A549 (cell line): ENCODE results near the gene TRAPPC10. TPM values are rescaled to one million over a fixed set of nuclear protein-coding genes. Genes with fewer than 3 reads are reported as not detected.

ENCODE experiments used
- ATAC-seq, 2 experiments: fragments of 200-7000 bp in 1 of 2; fragments of >200 bp in 1 of 2; cut with Nextera tagmentation in 1 of 2; cut with Tn5 transposase in 1 of 2; 3 replicates each; pipeline versions ENCODE4 v1.8.0 to v1.9.1; 2018 to 2020; ENCODE audit warnings: mild to moderate bottlenecking in 1 of 2, moderate library complexity in 1 of 2
- CTCF ChIA-PET: fragments of 300-600 bp; sonication (Branson Sonifier 250); formaldehyde crosslinking; extraction: SDS; loops from one replicate; lab custom pipeline; 2021; ENCODE audit warnings: antibody characterized with exemption, inconsistent platforms; lab: Yijun Ruan, JAX
- POLR2A ChIA-PET: fragments of 350-600 bp; formaldehyde crosslinking; extraction: SDS; loops from one replicate; lab custom pipeline; 2021; ENCODE audit warnings: antibody characterized with exemption, inconsistent platforms; lab: Yijun Ruan, JAX
- DNase-seq, 2 experiments: peaks; one replicate each; pipeline versions ENCODE4 v3.0.0 to v3.0.0-alpha.2; 2011 to 2016; ENCODE audit warnings: low read depth in 1 of 2, low spot score in 1 of 2
- FAIRE-seq: peaks from 2 replicates; lab custom pipeline; 2011; peaks lifted over from hg19 to GRCh38; lab: Jason Lieb, UNC
- H3K27ac ChIP-seq, 2 experiments: fragments of >200 bp; sonication (Bioruptor Twin); formaldehyde crosslinking; 3 replicates each; pipeline ENCODE4 v1.5.1; 2016 to 2017
- H3K4me1 ChIP-seq: fragments of >200 bp; sonication (Bioruptor Twin); formaldehyde crosslinking; 3 replicates; pipeline ENCODE4 v1.6.1; 2016
- H3K4me2 ChIP-seq: fragments of >200 bp; sonication (Bioruptor Twin); formaldehyde crosslinking; 3 replicates; pipeline ENCODE4 v1.6.1; 2016
- H3K4me3 ChIP-seq: fragments of >200 bp; sonication (Bioruptor Twin); formaldehyde crosslinking; 3 replicates; pipeline ENCODE4 v1.5.1; 2016
- H3K9me3 ChIP-seq: fragments of >200 bp; sonication (Bioruptor Twin); formaldehyde crosslinking; 3 replicates; pipeline ENCODE4 v1.6.1; 2016
- CBX2 ChIP-seq: fragments of 200-600 bp; sonication (generic); IDR thresholded peaks from 2 replicates; pipeline ENCODE4 v1.6.1; 2016; ENCODE audit warnings: low read depth, mild to moderate bottlenecking, borderline replicate concordance
- CBX8 ChIP-seq: fragments of 200-600 bp; sonication (generic); IDR thresholded peaks from 2 replicates; pipeline ENCODE4 v1.6.1; 2016
- FOSB ChIP-seq: fragments of 250-450 bp; sonication (Bioruptor Pico); IDR thresholded peaks from 2 replicates; pipeline ENCODE4 v1.5.0; 2020; ENCODE audit warnings: mild to moderate bottlenecking, moderate library complexity
- FOSL2 ChIP-seq, 2 experiments: fragments of 450-650 bp in 1 of 2; fragments of >200 bp in 1 of 2; sonication (Bioruptor Twin) in 1 of 2; formaldehyde crosslinking; IDR thresholded peaks; 2 replicates each; pipeline versions ENCODE4 v1.5.0 to v1.6.1; 2016 to 2020; ENCODE audit warnings: mild to moderate bottlenecking in 1 of 2, moderate library complexity in 1 of 2
- HDAC2 ChIP-seq: fragments of 200-600 bp; sonication (generic); IDR thresholded peaks from 2 replicates; pipeline ENCODE4 v1.6.1; 2016
- HEYL ChIP-seq: fragments of 250-450 bp; sonication (Bioruptor Pico); IDR thresholded peaks from 2 replicates; pipeline ENCODE4 v1.8.0; 2021; ENCODE audit warnings: mild to moderate bottlenecking, moderate library complexity
- HOXB5 ChIP-seq: fragments of 250-450 bp; sonication (Bioruptor Pico); IDR thresholded peaks from 2 replicates; pipeline ENCODE4 v1.5.0; 2020; ENCODE audit warnings: mild to moderate bottlenecking, moderate library complexity
- JUNB ChIP-seq: fragments of >200 bp; sonication (Bioruptor Twin); formaldehyde crosslinking; IDR thresholded peaks from 2 replicates; pipeline ENCODE4 v1.6.1; 2016
- KDM1A ChIP-seq: fragments of 200-600 bp; sonication (generic); IDR thresholded peaks from 2 replicates; pipeline ENCODE4 v1.6.1; 2016; ENCODE audit warnings: low read depth, mild to moderate bottlenecking
- MAFK ChIP-seq: fragments of 450-650 bp; IDR thresholded peaks from 2 replicates; pipeline ENCODE4 v1.6.1; 2014; ENCODE audit not compliant: partially characterized antibody
- MAZ ChIP-seq: fragments of 150-350 bp; IDR thresholded peaks from 2 replicates; pipeline ENCODE4 v1.6.1; 2014; ENCODE audit warnings: antibody characterized with exemption, low read depth, low read length, borderline replicate concordance
- TFCP2L1 ChIP-seq: fragments of 250-450 bp; sonication (Bioruptor Pico); IDR thresholded peaks from 2 replicates; pipeline ENCODE4 v1.5.0; 2021; ENCODE audit warnings: mild to moderate bottlenecking
- ZFP36 ChIP-seq: fragments of 450-650 bp; IDR thresholded peaks from 2 replicates; pipeline ENCODE4 v1.6.1; 2014; ENCODE audit warnings: borderline replicate concordance; ENCODE audit not compliant: partially characterized antibody
- ZNF302 ChIP-seq: fragments of 250-450 bp; sonication (Bioruptor Pico); IDR thresholded peaks from 2 replicates; pipeline ENCODE4 v1.9.0; 2021; ENCODE audit warnings: inconsistent platforms, mild to moderate bottlenecking, moderate library complexity
- WGBS: methylation state at CpG from one replicate; pipeline ENCODE4 v1.1.6; 2017; ENCODE audit errors: missing lambda C conversion rate; 5-methylcytosine and 5-hydroxymethylcytosine counted together
- polyA plus RNA-seq, 4 experiments: library from polyadenylated mRNA; depleted of rRNA in 3 of 4; stranded (reverse); fragments of >200 nt; fragmentation: RNase III in 1 of 4; extraction: RNeasy Plus Mini Kit Qiagen cat#74134 plus additional on column Dnase treatment in 1 of 4; gene quantifications; 2 replicates in 3 of 4; 3 replicates in 1 of 4; pipeline ENCODE4 v1.2.3, GENCODE V29; 2011 to 2017
- TF ChIP-seq, protein P1 (sequence below): fragments of 450-650 bp; IDR thresholded peaks from 2 replicates; pipeline ENCODE4 v1.6.1; 2014; ENCODE audit warnings: antibody characterized with exemption
- TF ChIP-seq, protein P2 (sequence below): IDR thresholded peaks from 2 replicates; pipeline ENCODE4 v1.6.1; 2012
- TF ChIP-seq, protein P3 (sequence below): IDR thresholded peaks from 2 replicates; pipeline ENCODE4 v1.6.1; 2012; ENCODE audit warnings: low read depth, borderline replicate concordance

TRAPPC10 gene
- polyA plus RNA-seq, 2 of the 4 experiments (the other 2 are of a cell fraction) = 11.8 to 27.7 TPM

DNA sequence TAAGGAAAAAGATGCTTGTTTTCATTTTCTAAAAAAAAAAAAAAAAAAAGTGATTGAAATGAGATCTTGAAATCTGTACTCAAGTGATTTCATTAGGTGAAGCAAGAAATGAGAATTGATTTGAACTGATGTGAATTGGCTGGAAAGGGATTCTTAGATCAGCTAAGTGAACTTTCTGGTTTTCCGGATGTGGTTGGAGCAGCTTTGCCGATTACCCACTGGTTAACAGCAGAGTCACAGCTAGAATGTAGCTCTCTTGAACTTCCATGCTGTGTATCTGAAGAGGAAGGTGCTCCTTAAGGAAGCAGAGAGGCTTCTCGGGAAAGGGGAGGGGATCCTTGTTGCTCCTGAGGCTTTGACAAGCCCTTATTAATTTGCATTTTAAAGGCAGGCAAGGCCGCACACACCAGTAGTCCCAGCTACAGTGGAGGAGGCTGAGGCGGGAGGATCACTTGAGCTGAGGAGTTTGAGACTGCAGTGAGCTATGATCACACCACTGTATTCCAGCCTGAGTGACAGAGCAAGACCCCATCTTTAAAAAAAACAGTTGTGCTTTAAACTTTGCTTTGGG is 66.4 kb downstream of the TRAPPC10 start:
- Histone ChIP-seq H3K4me3 (no peak overlapping the region), H3K27ac (no peak overlapping the region), H3K4me1 (no peaks in the 10 kb centered on the region), H3K9me3 (no peaks in the 10 kb centered on the region)
- CTCF ChIA-PET = interaction anchor here (1.3 kb wide), 1 partner anchor 15 kb away, joined by 3 read pairs; no protein-coding TSS in a partner anchor
- ATAC-seq (no peak), DNase-seq (no peak)
- no peak for TF ChIP-seq TFCP2L1 (CRISPR knock-in tag)
- TF ChIP-seq CBX8 = no peak
- TF ChIP-seq, protein P1, sequence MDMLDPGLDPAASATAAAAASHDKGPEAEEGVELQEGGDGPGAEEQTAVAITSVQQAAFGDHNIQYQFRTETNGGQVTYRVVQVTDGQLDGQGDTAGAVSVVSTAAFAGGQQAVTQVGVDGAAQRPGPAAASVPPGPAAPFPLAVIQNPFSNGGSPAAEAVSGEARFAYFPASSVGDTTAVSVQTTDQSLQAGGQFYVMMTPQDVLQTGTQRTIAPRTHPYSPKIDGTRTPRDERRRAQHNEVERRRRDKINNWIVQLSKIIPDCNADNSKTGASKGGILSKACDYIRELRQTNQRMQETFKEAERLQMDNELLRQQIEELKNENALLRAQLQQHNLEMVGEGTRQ = no peak
- no peak for TF ChIP-seq HDAC2
- TF ChIP-seq FOSB (CRISPR knock-in tag) = no peak
- no peak for TF ChIP-seq CBX2
- no peak for TF ChIP-seq KDM1A
- no peak for TF ChIP-seq HOXB5
- TF ChIP-seq, protein P2, sequence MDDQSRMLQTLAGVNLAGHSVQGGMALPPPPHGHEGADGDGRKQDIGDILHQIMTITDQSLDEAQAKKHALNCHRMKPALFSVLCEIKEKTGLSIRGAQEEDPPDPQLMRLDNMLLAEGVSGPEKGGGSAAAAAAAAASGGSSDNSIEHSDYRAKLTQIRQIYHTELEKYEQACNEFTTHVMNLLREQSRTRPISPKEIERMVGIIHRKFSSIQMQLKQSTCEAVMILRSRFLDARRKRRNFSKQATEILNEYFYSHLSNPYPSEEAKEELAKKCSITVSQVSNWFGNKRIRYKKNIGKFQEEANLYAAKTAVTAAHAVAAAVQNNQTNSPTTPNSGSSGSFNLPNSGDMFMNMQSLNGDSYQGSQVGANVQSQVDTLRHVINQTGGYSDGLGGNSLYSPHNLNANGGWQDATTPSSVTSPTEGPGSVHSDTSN = no peak
- no peak for TF ChIP-seq HEYL (CRISPR knock-in tag)
- no peak for TF ChIP-seq MAZ
- TF ChIP-seq, protein P3, sequence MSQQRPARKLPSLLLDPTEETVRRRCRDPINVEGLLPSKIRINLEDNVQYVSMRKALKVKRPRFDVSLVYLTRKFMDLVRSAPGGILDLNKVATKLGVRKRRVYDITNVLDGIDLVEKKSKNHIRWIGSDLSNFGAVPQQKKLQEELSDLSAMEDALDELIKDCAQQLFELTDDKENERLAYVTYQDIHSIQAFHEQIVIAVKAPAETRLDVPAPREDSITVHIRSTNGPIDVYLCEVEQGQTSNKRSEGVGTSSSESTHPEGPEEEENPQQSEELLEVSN = no peak
- TF ChIP-seq, all 56 proteins: peak for 0
- no peak for FAIRE-seq
- H3K4me2 ChIP-seq = no peak overlapping the region
- WGBS = 95% methylated on average over 5 of the region's 5 CpGs
- POLR2A ChIA-PET = no interaction called here

DNA sequence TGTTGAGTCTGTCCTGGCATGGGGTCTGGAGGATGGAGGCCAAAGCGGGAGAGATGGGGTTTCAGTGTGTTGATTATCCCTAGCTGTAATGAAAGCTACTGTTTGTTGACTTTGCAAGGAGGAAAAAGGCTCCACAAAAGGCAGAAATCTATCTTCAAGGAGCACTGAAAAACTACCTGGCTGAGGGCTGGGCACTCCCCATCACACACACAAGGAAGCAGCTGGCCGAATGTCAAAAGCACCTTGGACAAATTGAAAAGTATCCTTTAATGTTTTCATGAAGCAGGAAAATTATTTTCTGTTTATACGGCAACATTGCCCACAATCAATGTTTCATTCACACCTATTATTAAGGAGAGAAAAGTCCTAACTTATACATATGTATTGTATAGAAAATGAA is 67.3 kb downstream of the TRAPPC10 start:
- ChIA-PET POLR2A (no interaction called here), CTCF (interaction anchor here (1.3 kb wide), 1 partner anchor 16 kb away, joined by 3 read pairs; no protein-coding TSS in a partner anchor)
- Histone ChIP-seq H3K4me3 (no peak overlapping the region), H3K4me1 (no peaks in the 10 kb centered on the region), H3K9me3 (no peaks in the 10 kb centered on the region), H3K4me2 (no peak overlapping the region), H3K27ac (no peak overlapping the region)
- 90% methylated on average over 3 of the region's 3 CpGs for WGBS
- ATAC-seq = no peak
- TF ChIP-seq JUNB = no peak
- TF ChIP-seq FOSB (CRISPR knock-in tag) = no peak
- no peak for TF ChIP-seq CBX2
- no peak for TF ChIP-seq ZNF302 (CRISPR knock-in tag)
- TF ChIP-seq HOXB5 = no peak
- no peak for TF ChIP-seq CBX8
- no peak for TF ChIP-seq FOSL2 (IDR thresholded peaks at IDR 0.05)
- no peak for TF ChIP-seq FOSL2 (CRISPR knock-in tag; IDR thresholded peaks at IDR 0.05)
- TF ChIP-seq ZFP36 = no peak
- FAIRE-seq = no peak
- no peak for DNase-seq

DNA sequence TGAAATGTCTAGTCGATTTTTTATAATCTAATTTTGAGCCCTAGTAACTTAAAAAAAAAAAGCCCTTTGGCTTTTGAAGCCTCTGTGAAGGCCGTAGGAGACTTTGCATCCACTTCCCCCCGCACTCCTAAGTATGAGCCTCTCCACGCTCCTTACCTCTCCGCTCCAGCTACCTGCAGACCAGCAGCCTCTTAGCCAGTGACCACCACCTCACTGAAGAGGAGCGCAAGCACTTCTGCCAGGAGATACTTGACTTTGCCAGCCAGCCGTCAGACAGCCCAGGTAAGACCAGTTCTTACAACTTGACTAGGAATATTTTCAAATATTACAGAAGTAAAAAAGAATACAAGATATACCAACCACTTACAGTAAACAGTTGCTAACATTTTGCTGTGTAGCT is 67.7 kb downstream of the TRAPPC10 start:
- TF ChIP-seq CBX8 = no peak
- TF ChIP-seq, protein P3 = no peak
- TF ChIP-seq MAFK = no peak
- no peaks in the 10 kb centered on the region for H3K9me3 ChIP-seq
- CTCF ChIA-PET = no interaction called here
- WGBS = 82% methylated on average over 7 of the region's 7 CpGs
- no peak for DNase-seq
- H3K4me1 ChIP-seq = no peaks in the 10 kb centered on the region
- no peak overlapping the region for H3K4me3 ChIP-seq
- no peak for FAIRE-seq
- ATAC-seq = no peak
- no peak overlapping the region for H3K4me2 ChIP-seq
- POLR2A ChIA-PET = no interaction called here
- H3K27ac ChIP-seq = no peak overlapping the region
